Effector memory CD4-positive, alpha-beta T cell (primary cell): Measurements from ENCODE around the gene EPHB1.
"Not testable (repeated sequence)": the region's sequence is repeated elsewhere in the genome, so short reads cannot be mapped to it uniquely, and the experiment has no call there.

Source experiments
- DNase-seq, 3 donors: peaks; one replicate each; pipeline ENCODE4 v3.0.0-alpha.2; 2020
- H3K27ac ChIP-seq: 2 replicates; pipeline ENCODE4 v1.7.0; 2013; ENCODE audit warnings: mild to moderate bottlenecking, low read length, moderate library complexity; ENCODE audit not compliant: insufficient read depth, poor library complexity, severe bottlenecking
- H3K27me3 ChIP-seq: replicated peaks from 2 replicates; pipeline ENCODE4 v1.7.0; 2013; ENCODE audit warnings: mild to moderate bottlenecking, low read length; ENCODE audit not compliant: insufficient read depth, control insufficient read depth, poor library complexity, severe bottlenecking
- H3K36me3 ChIP-seq: 2 replicates; pipeline ENCODE4 v1.7.0; 2013; ENCODE audit warnings: mild to moderate bottlenecking, low read length, moderate library complexity; ENCODE audit not compliant: control insufficient read depth, insufficient read depth
- H3K4me1 ChIP-seq: 2 replicates; pipeline ENCODE4 v1.7.0; 2013; ENCODE audit warnings: low read length, mild to moderate bottlenecking; ENCODE audit not compliant: control insufficient read depth, insufficient read depth, poor library complexity, severe bottlenecking
- H3K4me3 ChIP-seq: 2 replicates; pipeline ENCODE4 v1.7.0; 2013; ENCODE audit warnings: low read length, low read depth, mild to moderate bottlenecking; ENCODE audit not compliant: insufficient read depth, poor library complexity, severe bottlenecking
- H3K9me3 ChIP-seq: 2 replicates; pipeline ENCODE4 v1.7.0; 2013; ENCODE audit warnings: mild to moderate bottlenecking, low read length, moderate library complexity; ENCODE audit not compliant: control insufficient read depth

EPHB1 gene

DNA sequence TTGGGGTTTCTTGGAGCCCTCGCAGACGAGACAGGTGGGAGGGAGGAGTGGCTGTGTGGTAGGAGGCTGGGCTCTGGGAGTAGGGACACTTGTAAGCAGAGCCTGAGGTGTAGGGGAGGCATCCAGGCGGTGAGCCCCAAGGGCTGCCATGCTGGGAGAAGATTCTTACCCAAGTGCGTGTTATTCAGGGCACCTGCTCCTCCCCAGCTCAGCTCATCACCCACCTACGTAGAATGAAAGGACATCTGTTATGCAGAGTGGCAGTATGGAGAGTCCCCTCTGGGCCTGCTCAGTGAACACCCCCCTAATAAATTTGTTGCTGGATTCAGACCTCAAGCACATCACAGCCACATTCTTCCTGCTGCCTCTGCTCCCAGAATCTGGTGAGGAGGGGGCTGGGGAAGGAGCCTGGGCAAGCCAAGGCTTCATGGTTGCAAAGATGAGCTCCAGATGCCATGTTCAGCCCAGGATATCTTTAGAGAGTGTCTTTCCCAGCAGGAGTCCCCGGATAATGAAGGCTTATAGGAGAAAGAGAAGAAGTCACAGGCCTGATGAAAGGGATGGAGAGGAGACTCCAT lies 261.8 kb downstream of the EPHB1 start:
- no peaks in the 10 kb centered on the region for H3K9me3 ChIP-seq
- H3K4me1 ChIP-seq = no peaks in the 10 kb centered on the region
- no peak for DNase-seq
- no peak overlapping the region for H3K4me3 ChIP-seq
- H3K27me3 ChIP-seq = no peaks in the 10 kb centered on the region
- H3K27ac ChIP-seq = no peak overlapping the region
- no peaks in the 10 kb centered on the region for H3K36me3 ChIP-seq

DNA sequence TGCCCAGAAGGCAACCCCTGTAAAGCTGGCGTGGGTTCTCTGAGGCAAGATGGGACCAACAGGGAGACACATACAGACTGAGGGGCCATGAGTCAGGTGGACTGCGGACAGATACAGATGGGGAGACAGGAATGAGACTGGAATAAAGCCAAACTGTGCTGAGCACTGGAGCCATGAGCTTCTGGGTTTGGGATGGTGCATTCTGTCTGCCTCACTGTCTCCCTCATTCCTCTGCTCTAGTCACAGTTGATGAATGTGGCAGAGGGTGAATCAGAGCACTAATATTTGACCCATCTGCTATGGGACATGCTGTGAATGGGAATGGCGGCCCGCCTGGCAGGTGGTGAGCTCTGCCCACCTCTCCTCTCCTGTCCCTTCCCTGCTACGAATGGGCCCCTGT lies 262.9 kb downstream of the EPHB1 start:
- H3K27ac ChIP-seq = no peak overlapping the region
- no peaks in the 10 kb centered on the region for H3K9me3 ChIP-seq
- no peaks in the 10 kb centered on the region for H3K36me3 ChIP-seq
- DNase-seq = no peak
- H3K4me1 ChIP-seq = no peaks in the 10 kb centered on the region
- H3K4me3 ChIP-seq = no peak overlapping the region
- no peaks in the 10 kb centered on the region for H3K27me3 ChIP-seq

DNA sequence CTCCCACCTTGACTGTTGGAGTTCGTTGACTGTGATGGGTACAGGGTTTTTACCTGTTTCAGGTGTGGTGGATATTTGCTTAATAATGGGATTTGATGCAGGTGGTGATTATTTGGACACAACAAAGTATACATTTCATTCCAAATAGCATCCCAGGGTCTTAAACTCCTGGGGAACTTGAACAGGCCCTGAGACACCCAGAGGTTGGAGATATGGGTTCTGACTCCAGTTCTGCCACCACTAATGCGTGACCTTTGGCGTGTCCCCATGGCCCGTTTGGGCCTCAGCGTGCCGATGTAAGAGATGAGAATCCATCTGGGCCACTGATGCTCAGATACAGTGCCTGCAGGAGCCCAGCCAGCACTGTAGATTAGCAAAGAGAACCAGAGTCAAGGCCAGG lies 264.5 kb downstream of the EPHB1 start:
- no peak overlapping the region for H3K27ac ChIP-seq
- no peak for DNase-seq
- H3K4me3 ChIP-seq = no peak overlapping the region
- no peaks in the 10 kb centered on the region for H3K9me3 ChIP-seq
- no peaks in the 10 kb centered on the region for H3K36me3 ChIP-seq
- H3K4me1 ChIP-seq = no peaks in the 10 kb centered on the region
- no peaks in the 10 kb centered on the region for H3K27me3 ChIP-seq

DNA sequence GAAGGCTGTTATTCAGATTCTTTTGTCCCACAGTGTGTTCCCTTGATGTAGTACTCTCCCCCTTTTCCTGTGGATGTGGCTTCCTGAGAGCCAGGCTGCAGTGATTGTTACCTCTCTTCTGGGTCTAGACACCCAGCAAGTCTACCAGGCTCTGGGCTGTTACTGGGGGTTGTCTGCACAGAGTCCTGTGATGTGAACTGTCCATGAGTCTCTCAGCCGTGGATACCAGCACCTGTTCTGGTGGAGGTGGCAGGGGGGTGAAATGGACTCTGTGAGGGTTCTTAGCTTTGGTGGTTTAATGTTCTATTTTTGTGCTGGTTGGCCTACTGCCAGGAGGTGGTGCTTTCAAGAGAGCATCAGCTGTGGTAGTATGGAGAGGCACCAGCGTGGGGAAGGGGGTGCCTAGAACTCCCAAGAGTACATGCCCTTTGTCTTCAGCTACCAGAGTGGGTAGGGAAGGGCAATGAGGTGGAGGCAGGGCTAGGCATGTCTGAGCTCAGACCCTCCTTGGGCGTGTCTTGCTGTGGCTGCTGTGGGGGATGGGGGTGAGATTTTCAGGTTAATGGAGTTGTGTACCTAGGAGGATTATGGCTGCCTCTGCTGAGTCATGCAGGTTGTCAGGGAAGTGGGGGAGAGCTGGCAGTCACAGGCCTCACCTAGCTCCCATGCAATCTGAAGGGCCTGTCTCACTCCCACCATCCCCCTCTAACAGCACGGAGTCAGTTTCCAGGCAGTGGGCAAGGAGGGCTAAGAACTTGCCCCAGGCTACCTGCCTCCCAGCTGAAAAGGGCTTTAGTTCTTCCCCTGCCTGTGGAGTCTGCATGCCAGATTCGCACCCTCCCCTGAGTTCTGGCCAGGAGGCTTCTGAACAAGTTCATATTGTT lies 272.0 kb downstream of the EPHB1 start:
- H3K4me3 ChIP-seq, DNase-seq, H3K27me3 ChIP-seq, H3K9me3 ChIP-seq, H3K27ac ChIP-seq, H3K4me1 ChIP-seq, H3K36me3 ChIP-seq: not testable (repeated sequence)

DNA sequence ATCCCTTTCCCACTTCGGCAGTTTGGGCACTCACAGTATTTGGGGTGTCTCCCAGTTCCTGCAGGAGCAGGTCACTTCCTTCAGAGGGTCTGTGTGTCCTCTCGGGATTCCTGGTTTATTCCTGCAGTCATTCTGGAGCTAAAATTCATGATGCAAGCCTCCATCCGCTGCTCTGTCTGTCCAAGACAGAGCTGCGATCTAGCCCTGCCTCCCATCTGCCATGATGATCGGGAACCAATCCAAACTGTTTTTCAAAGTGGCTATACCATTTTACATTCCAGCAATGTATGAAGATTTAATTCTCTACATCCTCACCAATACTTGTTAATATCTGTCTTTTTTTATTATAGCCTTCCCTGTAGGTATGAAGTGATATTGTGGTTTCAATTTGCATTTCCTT lies 273.0 kb downstream of the EPHB1 start:
- no peaks in the 10 kb centered on the region for H3K9me3 ChIP-seq
- H3K27ac ChIP-seq = no peak overlapping the region
- no peak for DNase-seq
- H3K4me3 ChIP-seq = no peak overlapping the region
- H3K4me1 ChIP-seq = no peaks in the 10 kb centered on the region
- H3K36me3 ChIP-seq = no peaks in the 10 kb centered on the region
- no peaks in the 10 kb centered on the region for H3K27me3 ChIP-seq

DNA sequence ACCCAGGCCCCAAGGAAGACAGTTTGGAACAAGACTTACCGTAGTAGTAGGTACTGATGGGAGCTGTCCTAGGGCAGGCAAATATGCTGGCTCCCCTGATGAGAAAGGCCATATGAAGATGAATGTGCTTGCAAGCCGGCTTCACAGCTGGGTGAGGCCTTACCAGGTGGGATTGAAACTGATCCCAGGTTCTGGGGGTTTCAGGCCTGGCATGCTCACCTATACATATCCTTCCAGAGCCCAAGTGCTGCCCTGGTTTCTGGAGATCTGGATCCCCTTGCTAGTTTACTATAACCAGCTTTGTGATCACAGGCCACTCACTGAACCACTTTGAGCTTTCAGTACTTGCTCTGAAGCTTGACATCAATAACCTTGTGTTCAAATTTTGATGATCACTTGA lies 274.3 kb downstream of the EPHB1 start:
- Histone ChIP-seq H3K4me1 (no peaks in the 10 kb centered on the region), H3K4me3 (no peak overlapping the region), H3K9me3 (no peaks in the 10 kb centered on the region), H3K27ac (no peak overlapping the region), H3K27me3 (no peaks in the 10 kb centered on the region), H3K36me3 (no peaks in the 10 kb centered on the region)
- DNase-seq = no peak

DNA sequence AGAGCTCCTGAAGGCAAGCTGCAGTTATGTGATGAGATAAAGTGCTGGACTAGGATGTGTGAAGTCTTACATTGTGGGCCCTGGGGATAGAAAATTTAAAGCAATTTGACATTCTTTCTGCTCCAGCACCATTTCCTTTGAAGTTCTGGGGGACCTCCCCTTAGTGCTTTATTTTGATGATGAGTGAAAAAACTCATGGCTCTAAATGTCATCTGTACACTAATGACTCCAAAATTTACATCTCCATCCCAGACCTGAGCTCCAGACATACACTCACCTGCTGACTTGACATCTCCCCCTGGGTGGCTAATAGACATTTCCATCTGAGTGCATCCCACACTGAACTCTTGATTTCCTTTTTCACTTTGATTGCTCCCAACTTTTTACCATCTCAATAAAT lies 276.4 kb downstream of the EPHB1 start:
- Histone ChIP-seq H3K9me3 (no peaks in the 10 kb centered on the region), H3K27me3 (no peaks in the 10 kb centered on the region), H3K4me1 (no peaks in the 10 kb centered on the region), H3K27ac (no peak overlapping the region), H3K36me3 (no peaks in the 10 kb centered on the region), H3K4me3 (no peak overlapping the region)
- DNase-seq = no peak

DNA sequence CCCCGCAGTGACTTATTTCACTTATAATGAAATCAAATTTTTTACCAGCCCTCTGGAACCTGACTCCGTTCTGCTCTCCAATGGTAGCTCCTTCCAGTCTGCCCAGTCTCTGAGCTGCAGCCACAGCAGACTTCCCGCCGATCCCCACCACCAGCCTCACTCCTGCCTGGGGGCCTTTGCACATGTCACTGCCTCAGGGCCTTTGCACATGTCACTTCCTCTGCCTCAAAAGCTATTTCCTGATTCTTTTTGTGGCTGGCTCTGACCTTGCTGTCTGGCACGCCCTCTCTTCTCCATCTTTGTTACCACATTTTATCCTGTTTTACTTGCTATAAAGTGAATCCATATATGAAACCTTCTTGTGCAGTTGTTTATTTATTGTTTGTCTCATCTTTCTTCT lies 277.4 kb downstream of the EPHB1 start:
- H3K9me3 ChIP-seq = no peaks in the 10 kb centered on the region
- no peaks in the 10 kb centered on the region for H3K4me1 ChIP-seq
- no peaks in the 10 kb centered on the region for H3K36me3 ChIP-seq
- H3K27me3 ChIP-seq = no peaks in the 10 kb centered on the region
- H3K4me3 ChIP-seq = no peak overlapping the region
- no peak for DNase-seq
- H3K27ac ChIP-seq = no peak overlapping the region

DNA sequence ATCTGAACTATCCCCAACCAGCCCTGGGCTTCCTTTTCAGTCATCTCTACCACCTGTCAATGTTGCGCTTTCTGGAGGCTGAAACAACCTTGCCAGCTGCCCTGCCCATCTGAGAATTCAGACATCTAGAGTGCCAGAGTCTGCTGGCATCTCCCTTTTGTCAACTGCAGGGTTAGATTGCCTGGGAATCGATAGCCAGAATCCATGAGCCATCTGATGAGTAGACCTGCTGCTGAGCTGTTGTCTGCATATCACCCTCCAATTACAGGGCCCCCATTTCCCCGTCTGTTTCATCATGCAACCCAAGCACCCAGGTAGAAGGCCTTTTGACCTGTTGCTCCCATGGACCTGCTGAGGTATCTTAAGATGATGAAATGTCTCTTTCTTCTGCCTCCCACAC lies 280.1 kb downstream of the EPHB1 start:
- DNase-seq = no peak
- no peaks in the 10 kb centered on the region for H3K36me3 ChIP-seq
- H3K9me3 ChIP-seq = no peaks in the 10 kb centered on the region
- no peaks in the 10 kb centered on the region for H3K27me3 ChIP-seq
- no peak overlapping the region for H3K27ac ChIP-seq
- no peak overlapping the region for H3K4me3 ChIP-seq
- no peaks in the 10 kb centered on the region for H3K4me1 ChIP-seq

DNA sequence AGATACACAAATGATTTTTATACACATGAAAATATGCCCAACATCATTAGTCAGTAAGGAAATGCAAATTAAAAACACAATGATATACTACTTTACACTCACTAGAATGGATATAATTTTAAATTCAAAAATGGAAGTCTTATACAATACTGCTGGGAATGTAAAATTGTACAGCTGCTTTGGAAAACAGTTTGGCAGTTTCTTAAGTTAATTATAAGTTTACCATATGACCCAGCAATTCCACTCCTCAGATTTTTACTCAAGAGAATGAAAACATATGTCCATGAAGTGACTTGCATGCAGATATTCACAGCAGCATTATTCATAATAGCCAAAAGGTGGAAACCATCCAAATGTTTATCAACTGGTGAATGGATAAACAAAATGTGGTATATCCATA lies 281.3 kb downstream of the EPHB1 start:
- H3K27ac ChIP-seq = no peak overlapping the region
- no peaks in the 10 kb centered on the region for H3K36me3 ChIP-seq
- DNase-seq = no peak
- H3K9me3 ChIP-seq = no peaks in the 10 kb centered on the region
- H3K4me3 ChIP-seq = no peak overlapping the region
- H3K4me1 ChIP-seq = no peaks in the 10 kb centered on the region
- H3K27me3 ChIP-seq = no peaks in the 10 kb centered on the region
